Measurements from ENCODE around the gene VSTM2B.

The VSTM2B gene

DNA sequence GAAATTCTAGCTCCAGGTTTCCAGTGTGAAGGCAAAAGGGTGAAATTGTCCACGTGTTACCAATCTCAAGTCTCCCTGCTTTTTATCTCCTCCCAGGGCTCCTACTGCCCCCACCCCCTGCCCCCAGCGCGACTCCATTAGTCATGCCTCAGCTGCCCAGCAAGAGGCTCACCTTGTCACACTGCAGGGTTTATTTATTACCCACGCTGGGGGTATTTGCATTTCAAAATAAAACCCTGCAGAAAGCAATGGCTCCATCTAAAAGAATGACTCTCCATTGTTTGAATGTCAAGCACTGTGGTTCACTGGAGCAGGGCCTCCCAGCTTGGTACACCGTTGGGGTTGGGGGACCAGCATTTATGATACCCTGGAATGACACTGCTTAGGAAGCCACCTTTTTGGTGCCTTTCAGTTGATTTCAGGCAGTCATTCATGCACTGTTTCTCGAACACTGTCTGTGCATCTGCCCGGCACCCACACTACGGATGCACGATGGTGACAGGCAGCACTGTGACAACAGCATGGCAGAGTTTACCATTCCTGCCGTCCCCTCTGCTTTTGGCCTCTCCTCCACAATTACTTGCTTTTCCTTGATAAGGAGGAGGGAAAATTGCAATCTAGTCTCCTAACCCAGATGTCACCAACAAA lies 70.4 kb downstream of the VSTM2B start:
- Histone ChIP-seq H3K4me3 (ENCODE audit: control insufficient read depth in 1 of 7, extremely low read depth in 1 of 7, insufficient read depth in 4 of 7, low read depth in 2 of 7, low read length in 6 of 7) (no peak overlapping the region), H3K9me3 (ENCODE audit: control extremely low read depth in 1 of 5, control insufficient read depth in 4 of 5, insufficient read depth in 2 of 5, low read depth in 1 of 5, low read length in 4 of 5) (no peaks in the 10 kb centered on the region), H3K36me3 (ENCODE audit: control insufficient read depth in 4 of 4, insufficient read depth in 4 of 4, low read length in 3 of 4) (no peaks in the 10 kb centered on the region), H3K27me3 (replicated peaks in 2 of 5; ENCODE audit: control insufficient read depth in 4 of 5, insufficient read depth in 5 of 5, low read length in 4 of 5) (peaks cover 7 to 63% (median 15%) of the 10 kb centered on the region in 5 experiments), H3K27ac (ENCODE audit: insufficient read depth in 1 of 2, low read depth in 1 of 2, low read length in 2 of 2, poor library complexity in 1 of 2, severe bottlenecking in 2 of 2) (no peak overlapping the region), H3K4me1 (ENCODE audit: control extremely low read depth in 1 of 4, control insufficient read depth in 4 of 4, insufficient read depth in 4 of 4, low read length in 3 of 4) (no peaks in the 10 kb centered on the region)
- WGBS (ENCODE audit: insufficient coverage) = 41% methylated on average over 9 of the region's 10 CpGs
- DNase-seq = no peak
- ChIA-PET CTCF (interaction anchor here (1.7 kb wide), 1 partner anchor 10 kb away, joined by 4 read pairs; the partner anchor contains the start of gene POP4), POLR2A (interaction anchor here (1.2 kb wide), 1 partner anchor 10 kb away, joined by 5 read pairs; the partner anchor contains the start of gene POP4)

- Histone ChIP-seq H3K4me1 (ENCODE audit: control extremely low read depth in 1 of 4, control insufficient read depth in 4 of 4, insufficient read depth in 4 of 4, low read length in 3 of 4) (no peaks in the 10 kb centered on the region), H3K4me3 (ENCODE audit: control insufficient read depth in 1 of 7, extremely low read depth in 1 of 7, insufficient read depth in 4 of 7, low read depth in 2 of 7, low read length in 6 of 7) (no peak overlapping the region), H3K36me3 (ENCODE audit: control insufficient read depth in 4 of 4, insufficient read depth in 4 of 4, low read length in 3 of 4) (no peaks in the 10 kb centered on the region), H3K9me3 (ENCODE audit: control extremely low read depth in 1 of 5, control insufficient read depth in 4 of 5, insufficient read depth in 2 of 5, low read depth in 1 of 5, low read length in 4 of 5) (no peaks in the 10 kb centered on the region), H3K27ac (ENCODE audit: insufficient read depth in 1 of 2, low read depth in 1 of 2, low read length in 2 of 2, poor library complexity in 1 of 2, severe bottlenecking in 2 of 2) (no peak overlapping the region), H3K27me3 (replicated peaks in 2 of 5; ENCODE audit: control insufficient read depth in 4 of 5, insufficient read depth in 5 of 5, low read length in 4 of 5) (peaks cover 5 to 55% (median 15%) of the 10 kb centered on the region in 5 experiments)
- ChIA-PET POLR2A (interaction anchor here (0.5 to 1.2 kb wide), 2 partner anchors 9 to 76 kb away, joined by 5 to 7 read pairs; partner anchors contain the start of gene POP4), CTCF (interaction anchor here (1.7 kb wide), 1 partner anchor 9 kb away, joined by 4 read pairs; the partner anchor contains the start of gene POP4)
- whole genome bisulfite sequencing (ENCODE audit: insufficient coverage) = 19% methylated on average over 6 of the region's 9 CpGs
- DNase-seq = peak in 1 of 3 donors; percentile 21
These were observed 71.2 kb downstream of the VSTM2B start for GRCh38 chr19:29596885-29597525.

DNA sequence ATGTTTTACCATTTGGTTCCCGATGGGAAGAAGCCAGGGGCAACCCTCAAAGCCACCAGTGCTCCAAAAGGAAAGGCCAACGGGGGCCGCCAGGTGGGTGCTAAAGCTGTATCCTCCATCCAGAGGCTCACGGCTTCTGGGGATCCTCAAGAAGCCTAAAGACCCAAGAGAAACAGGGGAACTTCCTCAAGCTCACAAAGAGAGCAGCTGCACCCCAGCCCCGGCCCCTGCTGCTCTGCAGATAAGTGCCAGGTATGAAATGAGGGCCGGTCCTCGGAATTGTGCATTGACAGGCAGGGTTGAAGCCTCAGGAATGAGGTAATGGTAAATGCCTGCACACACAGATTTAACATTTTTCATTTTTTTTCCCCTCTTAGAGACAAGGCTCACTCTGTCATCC lies 72.2 kb downstream of the VSTM2B start:
- Histone ChIP-seq H3K4me3 (ENCODE audit: control insufficient read depth in 1 of 7, extremely low read depth in 1 of 7, insufficient read depth in 4 of 7, low read depth in 2 of 7, low read length in 6 of 7) (no peak overlapping the region), H3K27ac (ENCODE audit: insufficient read depth in 1 of 2, low read depth in 1 of 2, low read length in 2 of 2, poor library complexity in 1 of 2, severe bottlenecking in 2 of 2) (no peak overlapping the region), H3K27me3 (replicated peaks in 2 of 5; ENCODE audit: control insufficient read depth in 4 of 5, insufficient read depth in 5 of 5, low read length in 4 of 5) (peaks cover 3 to 47% (median 15%) of the 10 kb centered on the region in 5 experiments), H3K9me3 (ENCODE audit: control extremely low read depth in 1 of 5, control insufficient read depth in 4 of 5, insufficient read depth in 2 of 5, low read depth in 1 of 5, low read length in 4 of 5) (no peaks in the 10 kb centered on the region), H3K36me3 (ENCODE audit: control insufficient read depth in 4 of 4, insufficient read depth in 4 of 4, low read length in 3 of 4) (no peaks in the 10 kb centered on the region), H3K4me1 (ENCODE audit: control extremely low read depth in 1 of 4, control insufficient read depth in 4 of 4, insufficient read depth in 4 of 4, low read length in 3 of 4) (no peaks in the 10 kb centered on the region)
- DNase-seq = no peak
- POLR2A ChIA-PET = interaction anchor here (0.9 kb wide), 1 partner anchor 9 kb away, joined by 6 read pairs; no protein-coding TSS in a partner anchor
- CTCF ChIA-PET = no interaction called here
- 49% methylated on average over 2 of the region's 7 CpGs for whole genome bisulfite sequencing (ENCODE audit: insufficient coverage)

- ChIA-PET CTCF (no interaction called here), POLR2A (interaction anchor here (0.9 kb wide), 1 partner anchor 9 kb away, joined by 6 read pairs; no protein-coding TSS in a partner anchor)
- 95% methylated on average over 2 of the region's 3 CpGs for WGBS (ENCODE audit: insufficient coverage)
- Histone ChIP-seq H3K36me3 (ENCODE audit: control insufficient read depth in 4 of 4, insufficient read depth in 4 of 4, low read length in 3 of 4) (no peaks in the 10 kb centered on the region), H3K9me3 (ENCODE audit: control extremely low read depth in 1 of 5, control insufficient read depth in 4 of 5, insufficient read depth in 2 of 5, low read depth in 1 of 5, low read length in 4 of 5) (no peaks in the 10 kb centered on the region), H3K27me3 (replicated peaks in 2 of 5; ENCODE audit: control insufficient read depth in 4 of 5, insufficient read depth in 5 of 5, low read length in 4 of 5) (peaks cover 3 to 46% (median 15%) of the 10 kb centered on the region in 5 experiments), H3K4me1 (ENCODE audit: control extremely low read depth in 1 of 4, control insufficient read depth in 4 of 4, insufficient read depth in 4 of 4, low read length in 3 of 4) (no peaks in the 10 kb centered on the region), H3K27ac (ENCODE audit: insufficient read depth in 1 of 2, low read depth in 1 of 2, low read length in 2 of 2, poor library complexity in 1 of 2, severe bottlenecking in 2 of 2) (no peak overlapping the region), H3K4me3 (ENCODE audit: control insufficient read depth in 1 of 7, extremely low read depth in 1 of 7, insufficient read depth in 4 of 7, low read depth in 2 of 7, low read length in 6 of 7) (no peak overlapping the region)
- no peak for DNase-seq
These were observed 72.7 kb downstream of the VSTM2B start for GRCh38 chr19:29598496-29598895.

DNA sequence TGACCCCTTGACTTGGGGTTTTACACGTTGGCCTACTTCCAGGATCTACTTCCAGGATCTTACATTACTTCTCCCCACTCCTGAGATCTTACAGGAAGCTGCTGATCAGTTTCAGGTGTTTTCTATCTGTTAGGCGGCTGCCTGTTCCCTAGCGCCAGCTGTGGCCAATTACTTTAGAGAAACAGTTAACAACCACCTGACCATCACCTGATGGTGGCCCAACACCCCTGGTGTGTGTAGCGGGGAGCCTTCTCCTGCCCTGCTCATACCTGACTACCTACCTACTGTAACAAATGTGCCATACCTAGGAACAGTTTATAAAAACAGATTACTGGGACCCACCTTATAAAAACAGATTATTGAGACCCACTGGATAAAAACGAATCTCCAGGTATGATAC lies 77.5 kb downstream of the VSTM2B start:
- no peak overlapping the region for H3K4me3 ChIP-seq (ENCODE audit: control insufficient read depth in 1 of 7, extremely low read depth in 1 of 7, insufficient read depth in 4 of 7, low read depth in 2 of 7, low read length in 6 of 7)
- peaks cover 0 to 9% (median 3%) of the 10 kb centered on the region in 5 experiments for H3K27me3 ChIP-seq (replicated peaks in 2 of 5; ENCODE audit: control insufficient read depth in 4 of 5, insufficient read depth in 5 of 5, low read length in 4 of 5)
- no peaks in the 10 kb centered on the region for H3K9me3 ChIP-seq (ENCODE audit: control extremely low read depth in 1 of 5, control insufficient read depth in 4 of 5, insufficient read depth in 2 of 5, low read depth in 1 of 5, low read length in 4 of 5)
- no peaks in the 10 kb centered on the region for H3K36me3 ChIP-seq (ENCODE audit: control insufficient read depth in 4 of 4, insufficient read depth in 4 of 4, low read length in 3 of 4)
- peaks cover 7 to 17% (median 15%) of the 10 kb centered on the region in 4 experiments for H3K4me1 ChIP-seq (ENCODE audit: control extremely low read depth in 1 of 4, control insufficient read depth in 4 of 4, insufficient read depth in 4 of 4, low read length in 3 of 4)
- ChIA-PET CTCF (no interaction called here), POLR2A (no interaction called here)
- no peak overlapping the region for H3K27ac ChIP-seq (ENCODE audit: insufficient read depth in 1 of 2, low read depth in 1 of 2, low read length in 2 of 2, poor library complexity in 1 of 2, severe bottlenecking in 2 of 2)
- WGBS (ENCODE audit: insufficient coverage) = 100% methylated on average over 5 of the region's 5 CpGs
- no peak for DNase-seq

- Histone ChIP-seq H3K4me1 (ENCODE audit: control extremely low read depth in 1 of 4, control insufficient read depth in 4 of 4, insufficient read depth in 4 of 4, low read length in 3 of 4) (peaks cover 7 to 18% (median 16%) of the 10 kb centered on the region in 4 experiments), H3K36me3 (ENCODE audit: control insufficient read depth in 4 of 4, insufficient read depth in 4 of 4, low read length in 3 of 4) (peaks cover 0 to 16% (median 4%) of the 10 kb centered on the region in 4 experiments), H3K27me3 (replicated peaks in 2 of 5; ENCODE audit: control insufficient read depth in 4 of 5, insufficient read depth in 5 of 5, low read length in 4 of 5) (no peaks in the 10 kb centered on the region), H3K9me3 (ENCODE audit: control extremely low read depth in 1 of 5, control insufficient read depth in 4 of 5, insufficient read depth in 2 of 5, low read depth in 1 of 5, low read length in 4 of 5) (no peaks in the 10 kb centered on the region), H3K27ac (ENCODE audit: insufficient read depth in 1 of 2, low read depth in 1 of 2, low read length in 2 of 2, poor library complexity in 1 of 2, severe bottlenecking in 2 of 2) (peak within 1 kb of the TSS; percentile 97 to 98), H3K4me3 (ENCODE audit: control insufficient read depth in 1 of 7, extremely low read depth in 1 of 7, insufficient read depth in 4 of 7, low read depth in 2 of 7, low read length in 6 of 7) (peak within 1 kb of the TSS; percentile 83 to 99 (median 96))
- CTCF ChIA-PET = interaction anchor here (1.2 to 7.9 kb wide), 6 partner anchors 10 to 108 kb away, joined by 4 to 113 read pairs (median 5); partner anchors contain the start of genes C19orf12 and PLEKHF1
- WGBS (ENCODE audit: insufficient coverage) = 0% methylated on average over 29 of the region's 47 CpGs
- DNase-seq = peak; percentile 97 to 99 (median 98)
- POLR2A ChIA-PET = interaction anchor here (0.5 to 1.6 kb wide), 5 partner anchors 9 to 111 kb away, joined by 3 to 6 read pairs (median 5); no protein-coding TSS in a partner anchor
These were observed 80.0 kb downstream of the VSTM2B start, which contains the start of gene POP4 for GRCh38 chr19:29605653-29606419. POP4 (plus strand) TSS chr19:29606283; CDS start chr19:29606319, 36 bp downstream.

All from common myeloid progenitor, CD34-positive (primary cell).